CD4-positive, alpha-beta T cell treated with Interferon alpha-2 for 1 hour (primary cell): ENCODE measurements around the gene KLF6.
A peak's percentile ranks its signal among the peaks of the same experiment; 100 is the strongest.

Experiments
- DNase-seq, 2 donors: peaks; one replicate each; pipeline ENCODE4 v3.0.0-alpha.2; 2020 to 2022

KLF6 gene

GRCh38 chr10:3784510-3785250 lies at the start of gene KLF6:
KLF6 (minus strand) TSS chr10:3785209; CDS start chr10:3785014, 195 bp downstream.
- no peak for DNase-seq

GRCh38 chr10:3834404-3834803 lies 49.4 kb upstream of the KLF6 start:
- no peak for DNase-seq

- DNase-seq: no peak
Measured at GRCh38 chr10:3833046-3833445, 48.0 kb upstream of the KLF6 start.

- no peak for DNase-seq
Measured at GRCh38 chr10:3832022-3832786, 47.2 kb upstream of the KLF6 start.

- no peak for DNase-seq
Measured at GRCh38 chr10:3831608-3832007, 46.6 kb upstream of the KLF6 start.

- no peak for DNase-seq
Measured at GRCh38 chr10:3830946-3831345, 45.9 kb upstream of the KLF6 start.

GRCh38 chr10:3829156-3830050 lies 44.4 kb upstream of the KLF6 start:
- DNase-seq: peak in 1 of 2 donors; percentile 47

GRCh38 chr10:3828404-3829155 lies 43.6 kb upstream of the KLF6 start:
- DNase-seq: peak; percentile 72 to 88

GRCh38 chr10:3827768-3828403 lies 42.9 kb upstream of the KLF6 start:
- DNase-seq: no peak

GRCh38 chr10:3827266-3827665 lies 42.3 kb upstream of the KLF6 start:
- DNase-seq: no peak

- DNase-seq: no peak
Measured at GRCh38 chr10:3825862-3826351, 40.9 kb upstream of the KLF6 start.

- no peak for DNase-seq
Measured at GRCh38 chr10:3825244-3825643, 40.2 kb upstream of the KLF6 start.

GRCh38 chr10:3822541-3823330 lies 37.7 kb upstream of the KLF6 start:
- DNase-seq: no peak

GRCh38 chr10:3820255-3820654 lies 35.2 kb upstream of the KLF6 start:
- DNase-seq: no peak

- DNase-seq: no peak
Measured at GRCh38 chr10:3816995-3817394, 32.0 kb upstream of the KLF6 start.

GRCh38 chr10:3814838-3815220 lies 29.8 kb upstream of the KLF6 start:
- peak in 1 of 2 donors; percentile 36 for DNase-seq

GRCh38 chr10:3813986-3814837 lies 29.2 kb upstream of the KLF6 start:
- no peak for DNase-seq

- DNase-seq: no peak
Measured at GRCh38 chr10:3813267-3813666, 28.3 kb upstream of the KLF6 start.

GRCh38 chr10:3812141-3812540 lies 27.1 kb upstream of the KLF6 start:
- peak in 1 of 2 donors; percentile 28 for DNase-seq

GRCh38 chr10:3811291-3811870 lies 26.4 kb upstream of the KLF6 start:
- DNase-seq: peak; percentile 70 to 89
